CD14-positive monocyte (primary cell): ENCODE results near the gene UGT1A10. TPM values are rescaled to one million over a fixed set of nuclear protein-coding genes. Genes with fewer than 3 reads are reported as not detected.

Source experiments
- DNase-seq, 3 donors: peaks; one replicate each; pipeline ENCODE4 v3.0.0-alpha.2; 2011 to 2022
- H2AFZ ChIP-seq: 2 replicates; pipeline ENCODE4 v1.6.0; 2012; ENCODE audit warnings: mild to moderate bottlenecking, low read depth, low read length, inconsistent platforms; ENCODE audit not compliant: insufficient read depth, poor library complexity, severe bottlenecking
- H3K27ac ChIP-seq, 2 donors: 1 replicate in 1 of 2; 2 replicates in 1 of 2; pipeline ENCODE4 v1.5.1; 2012 to 2013; ENCODE audit warnings: low read length in 2 of 2, control low read depth in 1 of 2, inconsistent platforms in 1 of 2, low read depth in 1 of 2, mild to moderate bottlenecking in 1 of 2
- H3K27me3 ChIP-seq, 2 donors: one replicate each; pipeline versions ENCODE4 v1.6.0 to v1.6.1; 2011 to 2013; ENCODE audit warnings: low read length in 2 of 2; ENCODE audit not compliant: control insufficient read depth in 2 of 2, insufficient read depth in 2 of 2
- H3K36me3 ChIP-seq, 2 donors: replicated peaks in 1 of 2; 1 replicate in 1 of 2; 2 replicates in 1 of 2; pipeline versions ENCODE4 v1.5.1 to v1.6.1; 2012 to 2013; ENCODE audit warnings: low read length in 2 of 2, control low read depth in 1 of 2, inconsistent platforms in 1 of 2, mild to moderate bottlenecking in 1 of 2; ENCODE audit not compliant: insufficient read depth in 2 of 2, control insufficient read depth in 1 of 2
- H3K4me1 ChIP-seq, 2 donors: 1 replicate in 1 of 2; 2 replicates in 1 of 2; pipeline versions ENCODE4 v1.5.1 to v1.6.1; 2012 to 2013; ENCODE audit warnings: low read length in 2 of 2, control low read depth in 1 of 2, inconsistent platforms in 1 of 2, mild to moderate bottlenecking in 1 of 2, moderate library complexity in 1 of 2; ENCODE audit not compliant: insufficient read depth in 2 of 2, control insufficient read depth in 1 of 2
- H3K4me2 ChIP-seq: replicated peaks from 2 replicates; pipeline ENCODE3; 2012; ENCODE audit warnings: low read length, moderate library complexity, mild to moderate bottlenecking; ENCODE audit not compliant: poor library complexity, severe bottlenecking; ENCODE audit errors: extremely low read depth
- H3K4me3 ChIP-seq, 3 experiments: fragments of 200-600 bp in 1 of 3; sonication (generic) in 1 of 3; replicated peaks in 1 of 3; 1 replicate in 2 of 3; 2 replicates in 1 of 3; pipeline ENCODE4 v1.5.1; 2011 to 2013; ENCODE audit warnings: low read length in 3 of 3, mild to moderate bottlenecking in 3 of 3, control low read depth in 2 of 3, low read depth in 2 of 3, inconsistent platforms in 1 of 3, moderate library complexity in 1 of 3
- H3K79me2 ChIP-seq: 2 replicates; pipeline ENCODE4 v1.6.0; 2012; ENCODE audit warnings: mild to moderate bottlenecking, control low read depth, inconsistent platforms, low read length, moderate library complexity; ENCODE audit not compliant: insufficient read depth
- H3K9ac ChIP-seq: 2 replicates; pipeline ENCODE4 v1.6.0; 2017; ENCODE audit warnings: low read length, mild to moderate bottlenecking; ENCODE audit not compliant: insufficient read depth, poor library complexity, severe bottlenecking
- H3K9me3 ChIP-seq, 2 donors: replicated peaks in 1 of 2; 1 replicate in 1 of 2; 2 replicates in 1 of 2; pipeline versions ENCODE4 v1.5.1 to v1.6.1; 2012 to 2013; ENCODE audit warnings: low read length in 2 of 2, control low read depth in 1 of 2; ENCODE audit not compliant: control insufficient read depth in 1 of 2, insufficient read depth in 1 of 2
- H4K20me1 ChIP-seq: 2 replicates; pipeline ENCODE4 v1.6.0; 2012; ENCODE audit warnings: mild to moderate bottlenecking, low read length, control low read depth, moderate library complexity; ENCODE audit not compliant: insufficient read depth
- H3K27ac Mint-ChIP-seq, 7 donors: one replicate each; pipeline ENCODE4 v1.8.0; 2020; ENCODE audit warnings: mild to moderate bottlenecking in 7 of 7, mixed read lengths in 7 of 7, moderate library complexity in 6 of 7, inconsistent platforms in 2 of 7
- H3K27me3 Mint-ChIP-seq, 3 donors: one replicate each; pipeline ENCODE4 v1.8.0; 2021 to 2022; ENCODE audit warnings: low read depth in 3 of 3, mild to moderate bottlenecking in 3 of 3, mixed read lengths in 3 of 3, moderate library complexity in 3 of 3, inconsistent platforms in 1 of 3
- H3K36me3 Mint-ChIP-seq, 2 donors: one replicate each; pipeline ENCODE4 v1.8.0; 2020; ENCODE audit warnings: mixed read lengths in 2 of 2, inconsistent platforms in 1 of 2, mild to moderate bottlenecking in 1 of 2
- H3K4me1 Mint-ChIP-seq: one replicate; pipeline ENCODE4 v1.8.0; 2020; ENCODE audit warnings: mild to moderate bottlenecking, mixed read lengths
- H3K4me3 Mint-ChIP-seq, 2 donors: one replicate each; pipeline ENCODE4 v1.8.0; 2020; ENCODE audit warnings: mild to moderate bottlenecking in 2 of 2, mixed read lengths in 2 of 2, moderate library complexity in 1 of 2
- H3K9me3 Mint-ChIP-seq, 7 donors: one replicate each; pipeline ENCODE4 v1.8.0; 2020 to 2022; ENCODE audit warnings: mixed read lengths in 7 of 7, mild to moderate bottlenecking in 6 of 7, moderate library complexity in 6 of 7, inconsistent platforms in 2 of 7
- WGBS: methylation state at CpG from one replicate; pipeline ENCODE4 v1.1.5; 2013; ENCODE audit warnings: missing lambda C conversion rate; ENCODE audit not compliant: insufficient coverage; 5-methylcytosine and 5-hydroxymethylcytosine counted together
- intact Hi-C, 2 donors: fragments of 100-400 bp; cut with micrococcal nuclease; formaldehyde crosslinking; loops; one replicate each; pipeline versions ENCODE4 v1.15.0 to v1.15.1; 2023
- polyA plus RNA-seq, 3 donors: library from polyadenylated mRNA; depleted of rRNA in 1 of 3; unstranded in 2 of 3; stranded (reverse) in 1 of 3; fragments of 300-500 nt in 2 of 3; fragments of >200 nt in 1 of 3; fragmentation: Illumina TruSeq in 2 of 3; gene quantifications; 1 replicate in 2 of 3; 2 replicates in 1 of 3; pipeline ENCODE4 v1.2.3, GENCODE V29; 2012 to 2021
- TF ChIP-seq, protein P1 (sequence below): fragments of 200-600 bp; IDR thresholded peaks from one replicate; pipeline ENCODE4 v1.8.0; 2022; ENCODE audit warnings: antibody characterized with exemption, mild to moderate bottlenecking

Gene UGT1A10
- polyA plus RNA-seq, 3 donors = not detected

DNA sequence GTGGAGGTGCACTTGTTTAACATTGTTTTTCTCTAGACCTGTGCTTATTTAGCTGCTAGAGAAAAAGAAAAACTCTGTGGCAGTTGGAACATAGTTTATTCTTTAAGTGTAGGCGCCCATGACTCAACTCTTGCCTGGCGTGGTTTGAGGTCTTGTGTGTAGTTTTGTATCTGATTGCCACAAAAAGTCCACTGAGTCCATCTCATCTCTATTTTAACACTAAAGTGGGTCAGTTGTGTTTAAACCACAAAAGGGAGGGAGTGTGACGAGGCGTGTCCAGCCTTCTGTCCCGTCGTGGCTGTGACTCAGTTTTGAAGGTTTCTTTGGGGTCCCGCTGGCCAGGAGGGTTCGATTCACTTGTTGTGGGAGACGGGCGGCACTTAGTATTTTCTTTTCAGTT is 20.2 kb downstream of the UGT1A10 start:
- H3K27me3 Mint-ChIP-seq = peaks cover 0 to 9% (median 4%) of the 10 kb centered on the region in 3 donors
- no peaks in the 10 kb centered on the region for H4K20me1 ChIP-seq
- intact Hi-C loops = no loop called here
- no peaks in the 10 kb centered on the region for H3K9me3 ChIP-seq
- H3K4me2 ChIP-seq = no peak overlapping the region
- H2AFZ ChIP-seq = no peak overlapping the region
- TF ChIP-seq, protein P1, sequence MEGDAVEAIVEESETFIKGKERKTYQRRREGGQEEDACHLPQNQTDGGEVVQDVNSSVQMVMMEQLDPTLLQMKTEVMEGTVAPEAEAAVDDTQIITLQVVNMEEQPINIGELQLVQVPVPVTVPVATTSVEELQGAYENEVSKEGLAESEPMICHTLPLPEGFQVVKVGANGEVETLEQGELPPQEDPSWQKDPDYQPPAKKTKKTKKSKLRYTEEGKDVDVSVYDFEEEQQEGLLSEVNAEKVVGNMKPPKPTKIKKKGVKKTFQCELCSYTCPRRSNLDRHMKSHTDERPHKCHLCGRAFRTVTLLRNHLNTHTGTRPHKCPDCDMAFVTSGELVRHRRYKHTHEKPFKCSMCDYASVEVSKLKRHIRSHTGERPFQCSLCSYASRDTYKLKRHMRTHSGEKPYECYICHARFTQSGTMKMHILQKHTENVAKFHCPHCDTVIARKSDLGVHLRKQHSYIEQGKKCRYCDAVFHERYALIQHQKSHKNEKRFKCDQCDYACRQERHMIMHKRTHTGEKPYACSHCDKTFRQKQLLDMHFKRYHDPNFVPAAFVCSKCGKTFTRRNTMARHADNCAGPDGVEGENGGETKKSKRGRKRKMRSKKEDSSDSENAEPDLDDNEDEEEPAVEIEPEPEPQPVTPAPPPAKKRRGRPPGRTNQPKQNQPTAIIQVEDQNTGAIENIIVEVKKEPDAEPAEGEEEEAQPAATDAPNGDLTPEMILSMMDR = no peak
- no peak overlapping the region for H3K27ac ChIP-seq
- H3K27me3 ChIP-seq = no peaks in the 10 kb centered on the region
- H3K9ac ChIP-seq = no peak overlapping the region
- H3K36me3 Mint-ChIP-seq = no peaks in the 10 kb centered on the region
- H3K27ac Mint-ChIP-seq = no peak overlapping the region
- peaks cover 0 to 3% (median 0%) of the 10 kb centered on the region in 7 donors for H3K9me3 Mint-ChIP-seq
- no peaks in the 10 kb centered on the region for H3K4me1 Mint-ChIP-seq
- 94% methylated on average over 8 of the region's 10 CpGs for WGBS
- no peaks in the 10 kb centered on the region for H3K79me2 ChIP-seq
- no peak for DNase-seq
- no peaks in the 10 kb centered on the region for H3K36me3 ChIP-seq
- no peak overlapping the region for H3K4me3 ChIP-seq
- no peaks in the 10 kb centered on the region for H3K4me1 ChIP-seq
- H3K4me3 Mint-ChIP-seq = no peak overlapping the region

DNA sequence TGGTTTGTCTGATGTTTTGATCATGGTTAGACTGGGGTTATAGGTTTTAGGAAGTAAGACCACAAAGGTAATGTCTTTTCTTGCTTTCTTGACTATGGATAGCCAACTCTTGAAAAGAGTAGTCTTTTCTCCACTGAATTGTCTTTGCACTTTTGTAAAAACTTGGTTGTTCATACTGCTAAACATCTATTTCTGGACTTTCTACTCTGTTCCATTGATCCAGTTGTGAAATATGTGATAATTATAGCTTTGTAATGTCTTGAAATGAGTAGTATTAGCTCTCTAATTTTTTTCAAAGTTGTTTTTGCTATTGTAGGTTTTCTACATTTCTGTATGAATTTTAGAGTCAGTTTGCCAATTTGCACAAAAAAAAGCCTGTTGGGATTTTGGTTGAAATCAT is 22.4 kb downstream of the UGT1A10 start:
- intact Hi-C loops = no loop called here
- Mint-ChIP-seq H3K27me3 (peaks cover 1 to 8% (median 6%) of the 10 kb centered on the region in 3 donors), H3K36me3 (no peaks in the 10 kb centered on the region), H3K4me3 (no peak overlapping the region), H3K9me3 (peaks cover 3 to 13% (median 4%) of the 10 kb centered on the region in 7 donors), H3K4me1 (no peaks in the 10 kb centered on the region), H3K27ac (no peak overlapping the region)
- Histone ChIP-seq H3K4me3 (no peak overlapping the region), H3K9ac (no peak overlapping the region), H2AFZ (no peak overlapping the region), H3K27me3 (no peaks in the 10 kb centered on the region), H3K4me1 (no peaks in the 10 kb centered on the region), H3K79me2 (no peaks in the 10 kb centered on the region), H3K36me3 (no peaks in the 10 kb centered on the region), H4K20me1 (no peaks in the 10 kb centered on the region), H3K9me3 (no peaks in the 10 kb centered on the region), H3K4me2 (no peak overlapping the region), H3K27ac (no peak overlapping the region)
- TF ChIP-seq, protein P1 = no peak
- DNase-seq = no peak
